RWPE2 (cell line): ENCODE results near the gene PXDC1.

Experiments used
- ATAC-seq: fragments of 200-7000 bp; cut with Tn5 transposase; 3 replicates; pipeline ENCODE4 v1.9.1; 2021; ENCODE audit warnings: low read depth
- DNase-seq: peaks from one replicate; pipeline ENCODE4 v3.0.0-alpha.2; 2020; ENCODE audit warnings: low spot score
- H3K27ac ChIP-seq: fragments of 450-650 bp; 2 replicates; pipeline ENCODE4 v1.5.1; 2017; ENCODE audit warnings: mild to moderate bottlenecking; ENCODE audit not compliant: poor library complexity, severe bottlenecking
- H3K27me3 ChIP-seq: fragments of 250-450 bp; sonication (Bioruptor Pico); 2 replicates; pipeline ENCODE4 v1.5.1; 2021; ENCODE audit warnings: mild to moderate bottlenecking, moderate library complexity; ENCODE audit not compliant: insufficient read depth, poor library complexity, severe bottlenecking
- H3K36me3 ChIP-seq: fragments of 250-450 bp; sonication (Bioruptor Pico); 2 replicates; pipeline ENCODE4 v1.5.1; 2020; ENCODE audit warnings: low read depth, mild to moderate bottlenecking, moderate library complexity
- H3K4me1 ChIP-seq: fragments of 250-450 bp; sonication (Bioruptor Pico); 2 replicates; pipeline ENCODE4 v1.5.1; 2021; ENCODE audit warnings: mild to moderate bottlenecking, moderate library complexity; ENCODE audit not compliant: insufficient read depth, poor library complexity, severe bottlenecking
- H3K4me3 ChIP-seq: fragments of 250-450 bp; sonication (Bioruptor Pico); 2 replicates; pipeline ENCODE4 v1.5.1; 2021; ENCODE audit warnings: mild to moderate bottlenecking, moderate library complexity; ENCODE audit not compliant: severe bottlenecking
- H3K9me3 ChIP-seq: fragments of 250-450 bp; sonication (Bioruptor Pico); 2 replicates; pipeline ENCODE4 v1.5.1; 2021; ENCODE audit warnings: mild to moderate bottlenecking, moderate library complexity; ENCODE audit not compliant: severe bottlenecking
- CTCF ChIP-seq: fragments of 450-650 bp; IDR thresholded peaks from one replicate; pipeline ENCODE4 v1.5.1; 2017; ENCODE audit warnings: mild to moderate bottlenecking, moderate library complexity; ENCODE audit not compliant: poor library complexity, severe bottlenecking

PXDC1 gene

DNA sequence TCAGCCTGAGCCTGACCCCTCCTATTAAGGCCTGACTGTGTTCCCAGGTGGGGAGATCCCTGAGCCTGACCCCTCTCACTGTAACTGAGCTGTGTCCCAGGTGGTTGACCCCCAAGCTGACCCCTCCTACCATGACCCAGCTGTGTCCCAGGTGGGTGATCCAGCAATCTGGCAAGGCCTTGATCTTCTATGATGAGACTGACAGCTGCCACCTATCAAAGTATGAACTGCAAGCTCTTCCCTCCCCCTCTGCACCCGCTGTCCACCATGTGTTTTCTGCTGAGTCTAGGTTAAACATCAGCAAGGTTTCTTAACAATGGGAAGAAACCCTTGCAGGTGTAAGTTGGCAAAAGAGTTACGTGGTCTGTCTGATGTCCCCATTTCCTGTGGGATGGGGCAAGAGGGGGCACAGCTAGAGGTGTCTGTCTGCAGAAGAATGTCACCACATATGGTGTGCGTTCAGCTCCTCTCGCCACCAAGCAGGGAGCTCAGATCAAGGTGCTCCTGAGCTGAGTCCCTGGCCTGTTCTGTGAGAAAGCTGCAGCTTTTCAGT, 5.9 kb downstream of the PXDC1 start:
- Histone ChIP-seq H3K4me1 (peaks cover 25% of the 10 kb centered on the region), H3K27ac (peak overlapping the region; percentile 65), H3K27me3 (no peaks in the 10 kb centered on the region), H3K36me3 (peaks cover 30% of the 10 kb centered on the region), H3K9me3 (no peaks in the 10 kb centered on the region), H3K4me3 (no peak overlapping the region)
- no peak for DNase-seq
- no peak for TF ChIP-seq CTCF
- ATAC-seq: no peak

GRCh38 chr6:3744901-3745470, 6.5 kb downstream of the PXDC1 start:
- H3K4me1 ChIP-seq: peaks cover 25% of the 10 kb centered on the region
- TF ChIP-seq CTCF: no peak
- H3K9me3 ChIP-seq: no peaks in the 10 kb centered on the region
- ATAC-seq (no peak), DNase-seq (no peak)
- H3K36me3 ChIP-seq: peaks cover 36% of the 10 kb centered on the region
- H3K27ac ChIP-seq: peak overlapping the region; percentile 65
- no peaks in the 10 kb centered on the region for H3K27me3 ChIP-seq
- H3K4me3 ChIP-seq: no peak overlapping the region

DNA sequence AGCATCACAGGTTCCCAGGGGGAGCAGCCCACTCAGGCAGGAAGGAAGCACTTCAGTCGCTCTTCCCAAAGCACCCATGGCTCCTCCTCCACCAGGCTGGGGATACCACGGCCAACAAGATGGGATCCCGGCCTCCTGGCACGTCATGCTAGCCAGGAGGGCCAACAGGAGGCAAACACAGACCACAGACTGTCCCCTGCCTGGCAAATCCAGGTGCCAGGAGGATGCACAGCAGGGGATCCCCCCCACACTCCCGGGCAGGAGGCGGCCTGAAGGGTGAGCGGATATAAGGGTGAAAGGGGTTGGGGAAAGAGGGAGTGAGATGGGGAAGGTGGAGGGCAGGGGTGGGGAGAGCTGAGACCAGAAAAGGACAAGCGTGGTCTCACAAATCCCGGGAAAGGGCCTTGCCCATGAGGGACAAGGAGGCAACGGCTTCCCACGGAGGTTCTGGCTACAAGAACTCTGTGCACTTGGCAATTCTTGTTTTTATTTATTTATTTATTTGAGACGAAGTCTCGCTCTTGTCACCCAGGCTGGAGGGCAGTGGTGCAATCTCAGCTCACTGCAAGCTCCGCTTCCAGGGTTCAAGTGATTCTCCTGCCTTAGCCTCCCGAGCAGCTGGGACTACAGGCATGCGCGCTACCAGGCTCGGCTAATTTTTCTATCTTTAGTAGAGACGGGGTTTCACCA, 7.2 kb downstream of the PXDC1 start:
- TF ChIP-seq CTCF: no peak
- peak overlapping the region; percentile 65 for H3K27ac ChIP-seq
- H3K27me3 ChIP-seq: no peaks in the 10 kb centered on the region
- no peaks in the 10 kb centered on the region for H3K9me3 ChIP-seq
- H3K4me3 ChIP-seq: no peak overlapping the region
- ATAC-seq: no peak
- peaks cover 19% of the 10 kb centered on the region for H3K4me1 ChIP-seq
- peaks cover 40% of the 10 kb centered on the region for H3K36me3 ChIP-seq
- DNase-seq: no peak

DNA sequence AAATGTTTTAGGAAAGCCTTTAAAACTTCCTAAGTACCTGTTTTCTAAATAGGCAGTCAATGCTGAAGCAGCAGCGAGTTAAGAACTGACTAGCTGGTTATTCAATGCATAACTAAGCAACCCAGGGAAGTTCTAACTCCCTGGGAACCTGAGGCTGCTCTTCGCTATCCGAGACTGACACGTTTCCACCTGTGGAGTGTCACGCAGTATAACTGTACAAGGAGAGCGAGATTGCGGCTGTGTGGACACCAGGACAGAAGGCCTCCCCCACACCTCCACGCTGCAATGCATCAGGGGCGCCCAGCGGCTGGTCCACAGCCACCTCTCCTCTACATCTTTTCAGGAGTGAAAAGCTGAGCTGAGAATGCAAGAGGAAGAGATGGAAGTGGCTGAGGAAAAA, 8.0 kb downstream of the PXDC1 start:
- Histone ChIP-seq H3K4me1 (peaks cover 11% of the 10 kb centered on the region), H3K9me3 (no peaks in the 10 kb centered on the region), H3K36me3 (peaks cover 48% of the 10 kb centered on the region), H3K27me3 (no peaks in the 10 kb centered on the region), H3K4me3 (no peak overlapping the region), H3K27ac (peak overlapping the region; percentile 65)
- no peak for TF ChIP-seq CTCF
- DNase-seq (no peak), ATAC-seq (peak; percentile 7; the same call in 1 of the 3 replicates)
